VCaP (cell line): ENCODE measurements around the gene NGLY1.

ENCODE experiments used
- H3K27ac ChIP-seq: fragments of 450-650 bp; 2 replicates; pipeline ENCODE4 v1.5.1; 2017
- TF ChIP-seq, protein P1 (sequence below): fragments of 450-650 bp; conservative IDR thresholded peaks from 2 replicates; pipeline ENCODE4 v1.5.1; 2017; ENCODE audit warnings: mild to moderate bottlenecking, moderate library complexity

The NGLY1 gene

DNA sequence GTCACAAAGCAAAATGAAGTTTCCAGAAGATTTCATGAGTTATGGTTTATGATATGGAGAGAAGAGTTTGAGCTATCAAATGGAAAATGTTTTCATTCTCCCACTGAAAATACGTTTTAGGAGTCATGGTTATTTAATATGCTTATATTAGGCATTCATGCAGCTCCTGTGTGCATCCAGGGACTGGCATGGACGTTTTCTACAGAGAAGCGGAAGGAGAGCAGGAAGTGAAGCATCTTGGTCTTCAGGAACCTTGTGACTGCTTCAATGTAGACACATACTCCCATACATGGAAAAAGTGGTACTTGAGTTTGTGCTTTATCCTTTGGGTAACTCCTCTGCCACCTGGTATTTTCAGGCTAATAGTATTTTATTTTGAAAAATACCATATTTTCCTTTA lies 75.2 kb downstream of the NGLY1 start:
- no peak overlapping the region for H3K27ac ChIP-seq
- TF ChIP-seq, protein P1, sequence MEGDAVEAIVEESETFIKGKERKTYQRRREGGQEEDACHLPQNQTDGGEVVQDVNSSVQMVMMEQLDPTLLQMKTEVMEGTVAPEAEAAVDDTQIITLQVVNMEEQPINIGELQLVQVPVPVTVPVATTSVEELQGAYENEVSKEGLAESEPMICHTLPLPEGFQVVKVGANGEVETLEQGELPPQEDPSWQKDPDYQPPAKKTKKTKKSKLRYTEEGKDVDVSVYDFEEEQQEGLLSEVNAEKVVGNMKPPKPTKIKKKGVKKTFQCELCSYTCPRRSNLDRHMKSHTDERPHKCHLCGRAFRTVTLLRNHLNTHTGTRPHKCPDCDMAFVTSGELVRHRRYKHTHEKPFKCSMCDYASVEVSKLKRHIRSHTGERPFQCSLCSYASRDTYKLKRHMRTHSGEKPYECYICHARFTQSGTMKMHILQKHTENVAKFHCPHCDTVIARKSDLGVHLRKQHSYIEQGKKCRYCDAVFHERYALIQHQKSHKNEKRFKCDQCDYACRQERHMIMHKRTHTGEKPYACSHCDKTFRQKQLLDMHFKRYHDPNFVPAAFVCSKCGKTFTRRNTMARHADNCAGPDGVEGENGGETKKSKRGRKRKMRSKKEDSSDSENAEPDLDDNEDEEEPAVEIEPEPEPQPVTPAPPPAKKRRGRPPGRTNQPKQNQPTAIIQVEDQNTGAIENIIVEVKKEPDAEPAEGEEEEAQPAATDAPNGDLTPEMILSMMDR = no peak

DNA sequence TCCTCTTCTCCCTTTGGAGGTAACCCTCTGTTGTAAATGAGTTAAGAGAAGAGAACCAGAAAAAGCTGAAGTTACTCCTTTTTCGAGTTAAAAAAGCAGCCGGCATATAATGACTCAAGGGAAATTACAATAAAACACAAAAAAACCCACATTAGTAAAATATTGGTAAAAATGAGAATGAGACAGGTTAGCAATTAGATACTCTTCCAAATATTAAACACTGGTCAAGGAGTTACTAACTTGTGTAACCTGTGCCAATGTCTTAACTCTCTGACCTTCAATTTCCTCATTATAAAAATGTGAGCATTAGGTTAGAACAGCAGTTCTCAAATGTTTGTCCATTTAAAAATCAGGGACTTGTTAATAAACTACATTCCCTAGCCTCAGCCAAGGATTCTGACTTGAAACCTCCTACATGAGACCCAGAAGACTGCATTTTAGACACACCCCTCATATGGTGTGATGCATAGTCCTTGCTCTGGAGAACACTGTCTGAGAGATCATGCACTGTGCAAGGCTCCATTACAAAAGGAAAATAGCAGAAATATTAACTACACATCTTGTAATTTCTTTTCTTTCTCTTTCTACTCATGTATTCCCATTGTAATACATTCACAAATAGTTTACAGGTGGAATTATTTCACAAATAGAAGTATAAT lies 75.8 kb downstream of the NGLY1 start:
- H3K27ac ChIP-seq = no peak overlapping the region
- TF ChIP-seq, protein P1 = no peak

DNA sequence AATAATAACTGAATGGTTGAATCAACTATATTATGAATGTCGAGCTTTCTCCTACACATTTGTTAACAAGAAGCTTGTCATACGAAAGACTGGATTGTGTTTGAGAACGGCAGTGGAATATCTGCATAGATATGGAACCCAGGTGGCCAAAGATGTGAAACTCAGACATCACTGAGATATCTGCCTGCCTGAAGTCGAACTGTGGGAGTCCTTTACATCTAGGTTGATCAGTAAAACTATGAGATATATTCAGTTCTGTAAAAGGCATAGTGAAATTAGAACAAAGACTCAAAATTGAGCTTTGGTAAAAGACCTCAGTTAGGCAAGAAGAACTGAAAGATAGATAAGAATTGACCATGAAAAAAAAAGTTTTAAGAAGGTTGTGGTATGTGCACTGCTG lies 77.0 kb downstream of the NGLY1 start:
- H3K27ac ChIP-seq = no peak overlapping the region
- TF ChIP-seq, protein P1 = no peak

DNA sequence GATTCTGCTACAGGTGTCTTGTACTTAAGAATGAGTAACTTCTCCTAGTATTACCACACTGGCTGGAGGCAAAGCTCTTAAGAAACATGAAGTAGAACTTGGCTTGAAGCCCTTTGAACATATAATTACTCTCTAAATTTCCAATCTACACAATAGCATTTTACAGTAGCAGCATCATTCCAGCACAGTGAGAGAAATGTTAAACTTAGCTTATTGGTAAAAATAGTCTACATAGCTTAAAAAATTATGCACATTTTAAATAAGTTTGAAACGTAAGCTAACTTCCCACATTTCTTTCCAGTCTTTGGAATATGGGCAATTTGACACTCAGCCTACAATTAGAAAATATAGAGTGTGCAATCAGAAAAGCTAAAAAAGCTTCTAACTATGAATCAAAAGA lies 85.7 kb downstream of the NGLY1 start:
- TF ChIP-seq, protein P1 = no peak
- no peak overlapping the region for H3K27ac ChIP-seq

DNA sequence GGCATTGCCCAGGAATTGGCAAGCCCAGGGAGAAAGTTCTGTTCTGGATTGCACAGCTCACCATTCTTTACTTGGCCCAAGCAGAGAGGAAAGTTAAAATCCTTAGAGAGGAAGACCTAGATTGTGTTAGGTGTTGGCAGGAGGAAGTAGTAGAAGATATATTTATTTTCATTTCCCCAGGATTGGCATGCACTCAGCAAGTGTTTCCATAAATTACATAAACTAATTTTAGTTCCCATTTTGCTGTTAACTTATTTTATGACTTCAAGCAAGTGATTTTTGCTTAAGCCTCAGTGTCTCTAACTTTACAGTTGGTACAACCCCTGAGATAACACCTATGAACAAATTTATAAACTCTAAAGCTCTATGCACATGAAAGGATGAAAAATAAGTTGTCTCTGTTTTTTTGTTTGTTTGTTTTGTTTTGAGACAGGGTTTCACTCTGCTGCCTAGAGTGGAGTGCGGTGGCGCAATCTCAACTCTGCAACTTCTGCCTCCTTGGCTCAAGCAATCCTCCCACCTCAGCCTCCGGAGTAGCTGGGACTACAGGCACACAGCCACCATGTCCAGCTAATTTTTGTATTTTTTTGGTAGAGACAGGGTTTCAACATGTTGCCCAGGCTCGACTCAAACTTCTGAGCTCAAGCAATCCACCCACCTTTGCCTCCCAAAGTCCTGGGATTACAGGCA lies 87.4 kb downstream of the NGLY1 start:
- TF ChIP-seq, protein P1 = no peak
- no peak overlapping the region for H3K27ac ChIP-seq

DNA sequence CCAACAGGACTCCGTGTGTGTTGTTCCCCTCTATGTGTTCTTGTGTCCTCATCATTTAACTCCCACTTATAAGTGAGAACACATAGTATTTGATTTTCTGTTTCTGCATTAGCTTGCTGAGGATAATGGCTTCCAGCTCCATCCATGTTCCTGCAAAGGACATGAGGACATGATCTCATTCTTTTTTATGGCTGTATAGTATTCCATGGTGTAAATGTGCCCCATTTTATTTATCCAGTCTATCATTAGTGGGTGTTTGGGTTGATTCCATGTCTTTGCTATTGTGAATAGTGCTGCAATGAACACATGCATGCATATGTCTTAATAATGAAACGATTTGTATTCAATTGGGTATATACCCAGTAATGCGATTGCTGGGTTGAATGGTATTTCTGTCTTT lies 90.0 kb downstream of the NGLY1 start:
- TF ChIP-seq, protein P1 = no peak
- H3K27ac ChIP-seq = peak overlapping the region; percentile 99

DNA sequence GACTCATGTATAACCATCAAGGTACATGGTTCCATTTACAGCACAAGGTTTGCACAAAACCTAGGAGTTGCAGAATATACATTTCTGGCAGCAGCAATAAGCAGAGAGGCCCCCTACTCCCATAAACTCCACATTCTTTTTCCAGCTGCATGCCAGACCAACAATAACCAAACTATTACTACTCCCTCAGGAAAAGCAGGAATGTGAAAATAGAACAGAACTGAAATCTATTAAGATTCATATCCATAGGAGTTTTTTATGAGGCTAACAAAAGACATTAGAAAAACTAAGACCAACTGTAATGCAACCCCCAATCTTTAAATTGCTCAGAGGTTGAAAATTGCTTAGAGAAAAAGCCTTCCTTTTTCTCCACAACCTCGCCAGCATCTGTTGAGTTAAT lies 90.9 kb downstream of the NGLY1 start:
- TF ChIP-seq, protein P1 = no peak
- peak overlapping the region; percentile 99 for H3K27ac ChIP-seq
